Pancreas (tissue), 10 donors: ENCODE data around the gene GPS1. TPM values are rescaled to one million over a fixed set of nuclear protein-coding genes. Genes with fewer than 3 reads are reported as not detected.

Experiments
- ATAC-seq, 4 donors: fragments of 200-7000 bp; cut with Tn5 transposase; one replicate each; pipeline versions ENCODE4 v1.8.0 to v1.9.1; 2020; ENCODE audit warnings: mild to moderate bottlenecking in 4 of 4, moderate library complexity in 4 of 4
- DNase-seq, 6 donors: peaks; one replicate each; pipeline ENCODE4 v3.0.0-alpha.2; 2020
- FAIRE-seq: peaks from 2 replicates; lab custom pipeline; 2012; peaks lifted over from hg19 to GRCh38; lab: Jason Lieb, UNC
- H3K27ac ChIP-seq, 4 donors: fragments of 200-600 bp; sonication (generic); 1 replicate in 3 of 4; 2 replicates in 1 of 4; pipeline versions ENCODE4 v1.5.0 to v1.8.0; 2020
- H3K27me3 ChIP-seq, 4 donors: fragments of 200-600 bp; one replicate each; pipeline ENCODE4 v1.8.0; 2021
- H3K36me3 ChIP-seq, 3 donors: fragments of 200-600 bp; sonication (generic) in 1 of 3; one replicate each; pipeline versions ENCODE4 v1.5.0 to v1.8.0; 2020 to 2021
- H3K4me1 ChIP-seq, 3 donors: fragments of 200-600 bp; one replicate each; pipeline ENCODE4 v1.8.0; 2021
- H3K4me3 ChIP-seq, 4 donors: fragments of 200-600 bp; sonication (generic) in 2 of 4; one replicate each; pipeline versions ENCODE4 v1.5.0 to v1.8.0; 2020 to 2021
- H3K9me3 ChIP-seq, 4 donors: fragments of 200-600 bp; one replicate each; pipeline ENCODE4 v1.8.0; 2021
- CTCF ChIP-seq, 4 donors: fragments of 200-600 bp; sonication (generic) in 3 of 4; IDR thresholded peaks; one replicate each; pipeline versions ENCODE4 v1.5.0 to v1.8.0; 2021; ENCODE audit warnings: antibody characterized with exemption in 4 of 4
- WGBS, 2 donors: extraction: QIAGEN DNeasy Blood & Tissue Kit; methylation state at CpG; one replicate each; pipeline ENCODE4 v1.1.7; 2013; 5-methylcytosine and 5-hydroxymethylcytosine counted together
- intact Hi-C, 3 donors: fragments of 100-400 bp; cut with DNase I; formaldehyde crosslinking; loops; one replicate each; pipeline versions ENCODE4 v1.11.1 to v1.14.2; 2022
- polyA plus RNA-seq, 2 donors: library from polyadenylated mRNA; stranded (reverse); fragments of 200-250 nt; gene quantifications; one replicate each; pipeline ENCODE4 v1.2.3, GENCODE V29; 2013
- total RNA-seq, 6 donors: library from RNA; stranded (reverse); fragmentation: NEBNext Ultra II Directional in 4 of 6; extraction: Animal tissue kit (Norgen Biotek cat#: 25700) in 4 of 6; gene quantifications; one replicate each; pipeline versions ENCODE4 v1.2.1 to v1.2.4, GENCODE V29; 2021 to 2023
- donor health status: healthy with polysubstance abuse.
- donor health status: DM: no; HTN: no; CAD: no; lungs with moderate emphysema.
- donor health status: DM: no; HTN: no; CAD: no.
- donor health status: control.
- donor health status: control.
- donor health status: Bipolar disorder and iron deficiency.
- donor health status: DM: yes; HTN: yes; CAD: no.
- donor health status: DM: no; HTN: no; CAD: no.
- donor health status: DM: no; HTN: no; CAD: no.
- donor health status: DM: yes; HTN: yes; CAD: no.

GPS1 gene
- total RNA-seq: 10 to 100 TPM; 43.0 to 61.9 (median 49.1) TPM
- 100 to 1,000 TPM; 142 to 149 TPM for polyA plus RNA-seq

- peaks cover 0 to 11% (median 0%) of the 10 kb centered on the region in 3 donors for H3K4me1 ChIP-seq
- intact Hi-C loops: no loop called here
Observed at GRCh38 chr17:82051776-82052637, at the start of gene GPS1, which contains the start of gene RFNG. GPS1 (plus strand) TSS chr17:82051898; CDS start chr17:82051932, 34 bp downstream. RFNG (minus strand) TSS chr17:82051811; CDS start chr17:82051766, 45 bp downstream.

GRCh38 chr17:82003411-82004381 is 48.0 kb upstream of the GPS1 start:
- H3K27ac ChIP-seq: no peak overlapping the region
- no peaks in the 10 kb centered on the region for H3K4me1 ChIP-seq
- no peak overlapping the region for H3K4me3 ChIP-seq
- intact Hi-C loops: no loop called here
- no peaks in the 10 kb centered on the region for H3K36me3 ChIP-seq
- ATAC-seq: peak in 3 of 4 donors; percentile 49 to 67 (median 63)
- TF ChIP-seq CTCF (IDR thresholded peaks at IDR 0.05): no peak
- FAIRE-seq: no peak
- WGBS, 2 donors: 86% methylated on average over 53 of the region's 53 CpGs
- no peaks in the 10 kb centered on the region for H3K9me3 ChIP-seq
- DNase-seq: no peak
- H3K27me3 ChIP-seq: no peaks in the 10 kb centered on the region

More at GRCh38 chr17:82051776-82052637, at the start of gene GPS1, which contains the start of gene RFNG:
- H3K27me3 ChIP-seq: no peaks in the 10 kb centered on the region
- no peak for FAIRE-seq
- TF ChIP-seq CTCF (IDR thresholded peaks at IDR 0.05): no peak
- no peak within 1 kb of the TSS for H3K27ac ChIP-seq
- peaks cover 0 to 17% (median 4%) of the 10 kb centered on the region in 3 donors for H3K36me3 ChIP-seq
- ATAC-seq: peak; percentile 83 to 94 (median 88)
- DNase-seq: peak; percentile 67 to 93 (median 79)
- H3K9me3 ChIP-seq: no peaks in the 10 kb centered on the region
- WGBS, 2 donors: 0 to 1% methylated on average over 55 to 94 of the region's 94 CpGs
- H3K4me3 ChIP-seq: peak within 1 kb of the TSS; percentile 68 to 92 (median 84)

- ATAC-seq (no peak), FAIRE-seq (no peak), DNase-seq (no peak)
- TF ChIP-seq CTCF (IDR thresholded peaks at IDR 0.05): no peak
- Histone ChIP-seq H3K27me3 (no peaks in the 10 kb centered on the region), H3K9me3 (no peaks in the 10 kb centered on the region), H3K4me3 (no peak overlapping the region), H3K4me1 (no peaks in the 10 kb centered on the region), H3K27ac (no peak overlapping the region), H3K36me3 (no peaks in the 10 kb centered on the region)
- intact Hi-C loops: no loop called here
- WGBS, 2 donors: 92 to 94% methylated on average over 39 to 41 of the region's 41 CpGs
Observed at GRCh38 chr17:82004517-82005455, 46.9 kb upstream of the GPS1 start.

GRCh38 chr17:82005701-82006348 is 45.9 kb upstream of the GPS1 start:
- ATAC-seq (no peak), DNase-seq (no peak), FAIRE-seq (no peak)
- 88 to 89% methylated on average over 30 of the region's 30 CpGs for WGBS, 2 donors
- Histone ChIP-seq H3K27me3 (no peaks in the 10 kb centered on the region), H3K4me3 (no peak overlapping the region), H3K27ac (no peak overlapping the region), H3K36me3 (no peaks in the 10 kb centered on the region), H3K4me1 (no peaks in the 10 kb centered on the region), H3K9me3 (no peaks in the 10 kb centered on the region)
- no peak for TF ChIP-seq CTCF (IDR thresholded peaks at IDR 0.05)
- intact Hi-C loops: no loop called here
